Thymus (tissue), 11 donors: ENCODE measurements around the gene EME1. TPM values are rescaled to one million over a fixed set of nuclear protein-coding genes. Genes with fewer than 3 reads are reported as not detected.
A peak's percentile ranks its signal among the peaks of the same experiment; 100 is the strongest.
"Not testable (repeated sequence)": the region's sequence is repeated elsewhere in the genome, so short reads cannot be mapped to it uniquely, and the experiment has no call there.

ENCODE experiments used
- DNase-seq, 9 donors: peaks; one replicate each; pipeline ENCODE4 v3.0.0-alpha.2; 2013; ENCODE audit warnings: low spot score in 9 of 9, low read depth in 6 of 9, missing footprints in 1 of 9
- H3K27ac ChIP-seq, 2 donors: one replicate each; pipeline ENCODE4 v1.5.1; 2013; ENCODE audit warnings: control low read depth in 1 of 2, low read depth in 1 of 2, low read length in 1 of 2, mild to moderate bottlenecking in 1 of 2, moderate library complexity in 1 of 2
- H3K27me3 ChIP-seq, 2 donors: one replicate each; pipeline ENCODE4 v1.5.1; 2013; ENCODE audit warnings: low read length in 1 of 2; ENCODE audit not compliant: control insufficient read depth in 2 of 2, insufficient read depth in 1 of 2
- H3K36me3 ChIP-seq, 2 donors: one replicate each; pipeline ENCODE4 v1.5.1; 2013; ENCODE audit warnings: low read length in 1 of 2, mild to moderate bottlenecking in 1 of 2, moderate library complexity in 1 of 2; ENCODE audit not compliant: control insufficient read depth in 2 of 2, insufficient read depth in 2 of 2
- H3K4me1 ChIP-seq, 2 donors: one replicate each; pipeline ENCODE4 v1.5.1; 2013; ENCODE audit warnings: low read length in 2 of 2; ENCODE audit not compliant: control insufficient read depth in 2 of 2, insufficient read depth in 2 of 2
- H3K4me3 ChIP-seq, 2 donors: one replicate each; pipeline ENCODE4 v1.5.1; 2013; ENCODE audit warnings: low read length in 2 of 2, control low read depth in 1 of 2, mild to moderate bottlenecking in 1 of 2
- H3K9me3 ChIP-seq, 2 donors: one replicate each; pipeline ENCODE4 v1.5.1; 2013; ENCODE audit warnings: low read length in 1 of 2, mild to moderate bottlenecking in 1 of 2; ENCODE audit not compliant: control insufficient read depth in 2 of 2, insufficient read depth in 1 of 2
- whole genome bisulfite sequencing: extraction: QIAGEN DNeasy Blood & Tissue Kit; methylation state at CpG from one replicate; pipeline ENCODE4 v1.1.7; 2013; 5-methylcytosine and 5-hydroxymethylcytosine counted together
- polyA plus RNA-seq: library from polyadenylated mRNA; stranded (reverse); fragments of 200-250 nt; gene quantifications from one replicate; pipeline ENCODE4 v1.2.3, GENCODE V29; 2013
- total RNA-seq: library from RNA; stranded (reverse); fragments of 120-200 nt; gene quantifications from one replicate; pipeline ENCODE4 v1.2.4, GENCODE V29; 2013
- donor health status: healthy.

EME1 gene
- total and polyA plus RNA-seq, 2 donors: 1.4 to 7.7 TPM

GRCh38 chr17:50412188-50412732 is 39.2 kb downstream of the EME1 start:
- Histone ChIP-seq H3K36me3 (no peaks in the 10 kb centered on the region), H3K4me1 (no peaks in the 10 kb centered on the region), H3K9me3 (no peaks in the 10 kb centered on the region), H3K27ac (no peak overlapping the region), H3K27me3 (peaks cover 0 to 3% of the 10 kb centered on the region in 2 donors), H3K4me3 (no peak overlapping the region)
- WGBS: 94% methylated on average over 4 of the region's 4 CpGs
- DNase-seq: no peak

- H3K9me3 ChIP-seq: peaks cover 0 to 4% of the 10 kb centered on the region in 2 donors
- H3K27me3 ChIP-seq: peaks cover 0 to 3% of the 10 kb centered on the region in 2 donors
- no peak overlapping the region for H3K4me3 ChIP-seq
- no peaks in the 10 kb centered on the region for H3K4me1 ChIP-seq
- 88% methylated on average over 3 of the region's 3 CpGs for WGBS
- no peak for DNase-seq
- H3K27ac ChIP-seq: no peak overlapping the region
- H3K36me3 ChIP-seq: no peaks in the 10 kb centered on the region
Observed at GRCh38 chr17:50414808-50415207, 41.8 kb downstream of the EME1 start.

- 98% methylated on average over 10 of the region's 10 CpGs for WGBS
- H3K4me1 ChIP-seq, H3K9me3 ChIP-seq, H3K4me3 ChIP-seq, H3K27ac ChIP-seq, DNase-seq, H3K27me3 ChIP-seq, H3K36me3 ChIP-seq: not testable (repeated sequence)
Observed at GRCh38 chr17:50419577-50419976, 46.5 kb downstream of the EME1 start.

GRCh38 chr17:50420419-50421112 is 47.5 kb downstream of the EME1 start:
- H3K4me1 ChIP-seq: peaks cover 1 to 12% of the 10 kb centered on the region in 2 donors
- no peaks in the 10 kb centered on the region for H3K27me3 ChIP-seq
- peak overlapping the region in 1 of 2 donors; percentile 77 for H3K27ac ChIP-seq
- DNase-seq: no peak
- no peaks in the 10 kb centered on the region for H3K36me3 ChIP-seq
- 96% methylated on average over 6 of the region's 6 CpGs for WGBS
- H3K9me3 ChIP-seq: peaks cover 0 to 4% of the 10 kb centered on the region in 2 donors
- no peak overlapping the region for H3K4me3 ChIP-seq

GRCh38 chr17:50421308-50422051 is 48.5 kb downstream of the EME1 start:
- H3K36me3 ChIP-seq: no peaks in the 10 kb centered on the region
- peaks cover 4 to 19% of the 10 kb centered on the region in 2 donors for H3K4me1 ChIP-seq
- peak overlapping the region in 1 of 2 donors; percentile 11 for H3K4me3 ChIP-seq
- no peaks in the 10 kb centered on the region for H3K27me3 ChIP-seq
- peak in 2 of 9 donors; percentile 11 to 43 for DNase-seq
- peak overlapping the region; percentile 77 to 81 for H3K27ac ChIP-seq
- WGBS: 31% methylated on average over 3 of the region's 3 CpGs
- peaks cover 0 to 4% of the 10 kb centered on the region in 2 donors for H3K9me3 ChIP-seq

GRCh38 chr17:50422738-50423137 is 49.7 kb downstream of the EME1 start:
- Histone ChIP-seq H3K27ac (no peak overlapping the region), H3K4me1 (peaks cover 6 to 31% of the 10 kb centered on the region in 2 donors), H3K4me3 (no peak overlapping the region), H3K27me3 (no peaks in the 10 kb centered on the region), H3K9me3 (peaks cover 0 to 4% of the 10 kb centered on the region in 2 donors), H3K36me3 (no peaks in the 10 kb centered on the region)
- DNase-seq: no peak
- 99% methylated on average over 2 of the region's 2 CpGs for WGBS

- no peak for DNase-seq
- H3K4me1 ChIP-seq: peaks cover 6 to 31% of the 10 kb centered on the region in 2 donors
- no peaks in the 10 kb centered on the region for H3K36me3 ChIP-seq
- peaks cover 0 to 4% of the 10 kb centered on the region in 2 donors for H3K9me3 ChIP-seq
- 94% methylated on average over 6 of the region's 6 CpGs for WGBS
- no peak overlapping the region for H3K4me3 ChIP-seq
- no peak overlapping the region for H3K27ac ChIP-seq
- no peaks in the 10 kb centered on the region for H3K27me3 ChIP-seq
Observed at GRCh38 chr17:50423553-50424159, 50.6 kb downstream of the EME1 start.

GRCh38 chr17:50424246-50424995 is 51.4 kb downstream of the EME1 start:
- no peak for DNase-seq
- H3K36me3 ChIP-seq: no peaks in the 10 kb centered on the region
- no peaks in the 10 kb centered on the region for H3K27me3 ChIP-seq
- WGBS: 91% methylated on average over 9 of the region's 9 CpGs
- no peak overlapping the region for H3K4me3 ChIP-seq
- H3K9me3 ChIP-seq: no peaks in the 10 kb centered on the region
- no peak overlapping the region for H3K27ac ChIP-seq
- H3K4me1 ChIP-seq: peaks cover 6 to 31% of the 10 kb centered on the region in 2 donors
